Endothelial cell of umbilical vein (primary cell): ENCODE data around the gene RANGAP1. TPM values are rescaled to one million over a fixed set of nuclear protein-coding genes. Genes with fewer than 3 reads are reported as not detected.

Experiments
- BruUV-seq: library from RNA; stranded (reverse); fragments of 400-500 nt; replicated peaks from 2 replicates; lab custom pipeline; 2021; lab: Mats Ljungman, UMichigan
- CTCF ChIA-PET: fragments of 300-600, 350-600 bp; sonication (Branson Sonifier 250); formaldehyde crosslinking; loops from one replicate; lab custom pipeline; 2021; ENCODE audit warnings: antibody characterized with exemption, inconsistent platforms; lab: Charles Lee
- POLR2A ChIA-PET: fragments of 300-600, 350-600 bp; sonication (Branson Sonifier 250); formaldehyde crosslinking; loops from one replicate; lab custom pipeline; 2021; ENCODE audit warnings: antibody characterized with exemption, inconsistent platforms; lab: Charles Lee
- DNase-seq: peaks from one replicate; pipeline ENCODE4 v3.0.0-alpha.2; 2011; ENCODE audit warnings: low read depth, low spot score
- FAIRE-seq: peaks from 2 replicates; lab custom pipeline; 2011; peaks lifted over from hg19 to GRCh38; lab: Jason Lieb, UNC
- H2AFZ ChIP-seq: 2 replicates; pipeline ENCODE4 v1.6.0; 2012; ENCODE audit warnings: low read depth, low read length, control low read depth, inconsistent platforms
- H3K27ac ChIP-seq: 2 replicates; pipeline ENCODE4 v1.5.1; 2011; ENCODE audit warnings: low read depth, mild to moderate bottlenecking, control low read depth, low read length, moderate library complexity; ENCODE audit not compliant: insufficient read depth
- H3K27me3 ChIP-seq, 2 experiments: 2 replicates each; pipeline versions ENCODE4 v1.6.0 to v1.6.1; 2011; ENCODE audit warnings: low read length in 2 of 2, mixed read lengths in 1 of 2; ENCODE audit not compliant: control insufficient read depth in 2 of 2, insufficient read depth in 2 of 2
- H3K36me3 ChIP-seq, 2 experiments: 2 replicates in 1 of 2; 3 replicates in 1 of 2; pipeline ENCODE4 v1.5.1; 2011; ENCODE audit warnings: low read length in 2 of 2, mild to moderate bottlenecking in 1 of 2, moderate library complexity in 1 of 2; ENCODE audit not compliant: control insufficient read depth in 2 of 2, insufficient read depth in 2 of 2; ENCODE audit errors: extremely low read depth in 1 of 2
- H3K4me1 ChIP-seq: 3 replicates; pipeline ENCODE4 v1.5.1; 2011; ENCODE audit warnings: mild to moderate bottlenecking, low read length; ENCODE audit not compliant: control insufficient read depth, insufficient read depth; ENCODE audit errors: extremely low read depth
- H3K4me2 ChIP-seq: 2 replicates; pipeline ENCODE4 v1.6.1; 2011; ENCODE audit warnings: low read length, control low read depth, mixed read lengths; ENCODE audit not compliant: insufficient read depth
- H3K4me3 ChIP-seq, 3 experiments: fragments of 200-600 bp in 1 of 3; sonication (generic), shearing (Covaris generic) in 1 of 3; replicated peaks in 1 of 3; 2 replicates each; pipeline ENCODE4 v1.5.1; 2011 to 2016; ENCODE audit warnings: control low read depth in 3 of 3, low read length in 3 of 3, mild to moderate bottlenecking in 2 of 3, inconsistent platforms in 1 of 3, low read depth in 1 of 3, moderate library complexity in 1 of 3; ENCODE audit not compliant: insufficient read depth in 1 of 3
- H3K79me2 ChIP-seq: 2 replicates; pipeline ENCODE4 v1.6.0; 2012; ENCODE audit warnings: low read length, inconsistent platforms; ENCODE audit not compliant: control insufficient read depth, insufficient read depth
- H3K9ac ChIP-seq: replicated peaks from 2 replicates; pipeline ENCODE3; 2011; ENCODE audit warnings: low read length, control low read depth; ENCODE audit not compliant: insufficient read depth; ENCODE audit errors: extremely low read depth
- H3K9me1 ChIP-seq: replicated peaks from 3 replicates; pipeline ENCODE4 v1.6.0; 2011; ENCODE audit warnings: mild to moderate bottlenecking, low read length; ENCODE audit not compliant: control insufficient read depth, insufficient read depth; ENCODE audit errors: extremely low read depth
- H3K9me3 ChIP-seq: replicated peaks from 2 replicates; pipeline ENCODE4 v1.5.1; 2012; ENCODE audit warnings: low read length, inconsistent platforms; ENCODE audit not compliant: control insufficient read depth, insufficient read depth
- H4K20me1 ChIP-seq: replicated peaks from 2 replicates; pipeline ENCODE3; 2011; ENCODE audit warnings: mild to moderate bottlenecking, low read length; ENCODE audit not compliant: control insufficient read depth, insufficient read depth; ENCODE audit errors: extremely low read depth
- EZH2 ChIP-seq: IDR thresholded peaks from 2 replicates; pipeline ENCODE4 v1.6.1; 2012; ENCODE audit warnings: borderline replicate concordance, low read depth, mild to moderate bottlenecking, moderate library complexity, low read length, inconsistent platforms; ENCODE audit not compliant: severe bottlenecking
- FOS ChIP-seq: IDR thresholded peaks from 2 replicates; pipeline ENCODE4 v1.6.1; 2011; ENCODE audit warnings: mild to moderate bottlenecking, low read length, moderate library complexity, borderline replicate concordance; ENCODE audit not compliant: insufficient read depth
- GATA2 ChIP-seq: IDR thresholded peaks from 2 replicates; pipeline ENCODE4 v1.7.0; 2011; ENCODE audit warnings: low read depth, mild to moderate bottlenecking, moderate library complexity, mixed read lengths, low read length; ENCODE audit not compliant: insufficient read length, insufficient read depth
- JUN ChIP-seq: IDR thresholded peaks from 2 replicates; pipeline ENCODE4 v1.6.1; 2011; ENCODE audit warnings: borderline replicate concordance, low read depth; ENCODE audit not compliant: insufficient read length, insufficient read depth
- MAX ChIP-seq: IDR thresholded peaks from 2 replicates; pipeline ENCODE4 v1.6.1; 2011; ENCODE audit not compliant: insufficient read depth, insufficient read length
- MYC ChIP-seq: IDR thresholded peaks from one replicate; pipeline ENCODE4 v1.6.1; 2011; ENCODE audit warnings: mild to moderate bottlenecking, low read depth, low read length
- POLR2A ChIP-seq: IDR thresholded peaks from 2 replicates; pipeline ENCODE4 v1.6.1; 2012; ENCODE audit warnings: low read depth, mild to moderate bottlenecking, control low read depth, low read length
- POLR2AphosphoS5 ChIP-seq: IDR thresholded peaks from 2 replicates; pipeline ENCODE4 v1.6.1; 2012; ENCODE audit warnings: low read depth, mild to moderate bottlenecking, control low read depth, low read length, moderate library complexity; ENCODE audit not compliant: insufficient read depth
- dilution Hi-C: fragments of 300-500 bp; cut with MboI; formaldehyde crosslinking; loops from one replicate; pipeline ENCODE4 v1.15.0; 2019; ENCODE audit warnings: low sequenced_read_pairs; ENCODE audit not compliant: extremely low pct_ligation_motif_present
- intact Hi-C: fragments of 100-400 bp; cut with micrococcal nuclease; formaldehyde crosslinking; loops from one replicate; pipeline ENCODE4 v1.10.0; 2022
- polyA plus RNA-seq, 4 experiments: library from polyadenylated mRNA; depleted of rRNA in 3 of 4; stranded (reverse) in 3 of 4; unstranded in 1 of 4; fragments of >200 nt; gene quantifications; 2 replicates each; pipeline versions ENCODE4 v1.2.1 to v1.2.3, GENCODE V29; 2011 to 2012; ENCODE audit warnings: missing spikeins in 1 of 4
- total RNA-seq: library from RNA; stranded (reverse); gene quantifications from 2 replicates; pipeline ENCODE4 v1.2.3, GENCODE V29; 2021
- TF ChIP-seq, protein P1 (sequence below), 2 donors: IDR thresholded peaks; 1 replicate in 1 of 2; 2 replicates in 1 of 2; pipeline ENCODE4 v1.5.1; 2011; ENCODE audit warnings: low read length in 2 of 2, mild to moderate bottlenecking in 2 of 2, moderate library complexity in 2 of 2, control low read depth in 1 of 2, inconsistent platforms in 1 of 2, low read depth in 1 of 2; ENCODE audit not compliant: insufficient read depth in 1 of 2; ENCODE audit errors: extremely low read depth in 1 of 2

Gene RANGAP1
- total and polyA plus RNA-seq, 2 donors (not counting 3 experiments of a cell fraction or from before 2014, with no cell fraction given): 169 to 182 TPM

DNA sequence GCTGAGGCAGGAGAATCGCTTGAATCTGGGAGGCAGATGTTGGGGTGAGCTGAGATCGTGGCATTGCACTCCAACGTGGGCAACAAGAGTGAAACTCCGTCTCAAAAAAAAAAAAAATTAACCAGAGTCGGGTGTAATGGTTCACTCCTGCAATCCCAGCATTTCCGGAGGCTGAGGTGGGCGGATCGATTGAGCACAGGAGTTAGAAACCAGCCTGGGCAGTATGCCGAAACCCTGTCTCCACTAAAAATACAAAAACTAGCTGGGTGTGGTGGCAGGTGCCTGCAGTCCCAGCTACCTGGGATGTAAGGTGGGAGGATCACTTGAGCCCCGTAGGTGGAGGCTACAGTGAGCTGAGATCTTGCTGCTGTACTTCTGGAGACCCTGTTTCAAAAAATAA is 1.5 kb downstream of the RANGAP1 start:
- peak overlapping the region in 1 of 3 experiments; percentile 55 for H3K4me3 ChIP-seq
- intact Hi-C loops (no loop called here), dilution Hi-C loops (no loop called here)
- TF ChIP-seq, protein P1, sequence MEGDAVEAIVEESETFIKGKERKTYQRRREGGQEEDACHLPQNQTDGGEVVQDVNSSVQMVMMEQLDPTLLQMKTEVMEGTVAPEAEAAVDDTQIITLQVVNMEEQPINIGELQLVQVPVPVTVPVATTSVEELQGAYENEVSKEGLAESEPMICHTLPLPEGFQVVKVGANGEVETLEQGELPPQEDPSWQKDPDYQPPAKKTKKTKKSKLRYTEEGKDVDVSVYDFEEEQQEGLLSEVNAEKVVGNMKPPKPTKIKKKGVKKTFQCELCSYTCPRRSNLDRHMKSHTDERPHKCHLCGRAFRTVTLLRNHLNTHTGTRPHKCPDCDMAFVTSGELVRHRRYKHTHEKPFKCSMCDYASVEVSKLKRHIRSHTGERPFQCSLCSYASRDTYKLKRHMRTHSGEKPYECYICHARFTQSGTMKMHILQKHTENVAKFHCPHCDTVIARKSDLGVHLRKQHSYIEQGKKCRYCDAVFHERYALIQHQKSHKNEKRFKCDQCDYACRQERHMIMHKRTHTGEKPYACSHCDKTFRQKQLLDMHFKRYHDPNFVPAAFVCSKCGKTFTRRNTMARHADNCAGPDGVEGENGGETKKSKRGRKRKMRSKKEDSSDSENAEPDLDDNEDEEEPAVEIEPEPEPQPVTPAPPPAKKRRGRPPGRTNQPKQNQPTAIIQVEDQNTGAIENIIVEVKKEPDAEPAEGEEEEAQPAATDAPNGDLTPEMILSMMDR (IDR thresholded peaks at IDR 0.05; ENCODE audit: extremely low read depth in 1 of 2, insufficient read depth in 1 of 2, low read depth in 1 of 2, low read length in 2 of 2): no peak
- no peaks in the 10 kb centered on the region for H3K9me1 ChIP-seq
- no peaks in the 10 kb centered on the region for H3K27me3 ChIP-seq
- H3K9ac ChIP-seq: peak overlapping the region; percentile 78
- H3K4me2 ChIP-seq: peak overlapping the region; percentile 86
- ChIA-PET POLR2A (interaction anchor here (1.2 kb wide), 1 partner anchor 14 kb away, joined by 5 read pairs; no protein-coding TSS in a partner anchor), CTCF (interaction anchor here (5.9 kb wide), 1 partner anchor 18 kb away, joined by 53 read pairs; the partner anchor contains the start of gene ZC3H7B)
- H3K4me1 ChIP-seq: peaks cover 42% of the 10 kb centered on the region
- no peaks in the 10 kb centered on the region for H3K9me3 ChIP-seq
- BruUV-seq: no TSS peak
- DNase-seq (no peak), FAIRE-seq (no peak)
- peaks cover 10% of the 10 kb centered on the region in 2 experiments for H3K36me3 ChIP-seq
- no peaks in the 10 kb centered on the region for H4K20me1 ChIP-seq
- no peak overlapping the region for H2AFZ ChIP-seq
- H3K27ac ChIP-seq: peak overlapping the region; percentile 71
- peaks cover 58% of the 10 kb centered on the region for H3K79me2 ChIP-seq

GRCh38 chr22:41280854-41281253 is 5.1 kb downstream of the RANGAP1 start:
- Histone ChIP-seq H3K27me3 (no peaks in the 10 kb centered on the region), H3K9me1 (no peaks in the 10 kb centered on the region), H3K9ac (no peak overlapping the region), H2AFZ (no peak overlapping the region), H3K4me1 (peaks cover 14% of the 10 kb centered on the region), H3K27ac (no peak overlapping the region), H3K4me3 (no peak overlapping the region), H3K9me3 (no peaks in the 10 kb centered on the region), H3K4me2 (no peak overlapping the region), H4K20me1 (no peaks in the 10 kb centered on the region), H3K36me3 (peaks cover 11 to 21% of the 10 kb centered on the region in 2 experiments), H3K79me2 (peaks cover 81% of the 10 kb centered on the region)
- ChIA-PET POLR2A (interaction anchor here (0.5 to 0.6 kb wide), 2 partner anchors 21 to 135 kb away, joined by 3 read pairs; no protein-coding TSS in a partner anchor), CTCF (interaction anchor here (1.1 to 2.5 kb wide), 2 partner anchors 16 to 21 kb away, joined by 4 to 16 read pairs; partner anchors contain the start of gene ZC3H7B)
- DNase-seq: no peak
- TF ChIP-seq MAX (no peak), POLR2A (no peak), POLR2AphosphoS5 (no peak), EZH2 (no peak), JUN (no peak), FOS (no peak), GATA2 (no peak), MYC (no peak)
- TF ChIP-seq, protein P1 (IDR thresholded peaks at IDR 0.05; ENCODE audit: extremely low read depth in 1 of 2, insufficient read depth in 1 of 2, low read depth in 1 of 2, low read length in 2 of 2): no peak
- intact Hi-C loops: no loop called here
- BruUV-seq: no TSS peak
- FAIRE-seq: no peak
- dilution Hi-C loops: no loop called here
